ENCODE measurements around the gene ACTR2.
"Not testable (repeated sequence)": the region's sequence is repeated elsewhere in the genome, so short reads cannot be mapped to it uniquely, and the experiment has no call there.

ACTR2 gene

GRCh38 chr2:65199891-65200290 lies 27.7 kb upstream of the ACTR2 start:
- no peak for DNase-seq (ENCODE audit: insufficient read length, low spot score)
- TF ChIP-seq POLR2A (IDR thresholded peaks at IDR 0.05; ENCODE audit: low read depth, low read length) (no peak), SPI1 (IDR thresholded peaks at IDR 0.05; ENCODE audit: low read depth, low read length) (no peak), TAF1 (IDR thresholded peaks at IDR 0.05; ENCODE audit: low read depth, low read length) (no peak), POLR2AphosphoS5 (IDR thresholded peaks at IDR 0.05; ENCODE audit: low read depth, low read length) (no peak), PAX5 (IDR thresholded peaks at IDR 0.05; ENCODE audit: insufficient read depth, low read length, severe bottlenecking) (no peak), POU2F2 (IDR thresholded peaks at IDR 0.05; ENCODE audit: low read depth, low read length) (no peak)
- no peak for FAIRE-seq

- DNase-seq (ENCODE audit: insufficient read length, low spot score) (no peak), FAIRE-seq (no peak)
- TF ChIP-seq PAX5 (IDR thresholded peaks at IDR 0.05; ENCODE audit: insufficient read depth, low read length, severe bottlenecking) (no peak), POLR2A (IDR thresholded peaks at IDR 0.05; ENCODE audit: low read depth, low read length) (no peak), POU2F2 (IDR thresholded peaks at IDR 0.05; ENCODE audit: low read depth, low read length) (no peak), POLR2AphosphoS5 (IDR thresholded peaks at IDR 0.05; ENCODE audit: low read depth, low read length) (no peak), TAF1 (IDR thresholded peaks at IDR 0.05; ENCODE audit: low read depth, low read length) (no peak), SPI1 (IDR thresholded peaks at IDR 0.05; ENCODE audit: low read depth, low read length) (no peak)
Observed at GRCh38 chr2:65204461-65205210, 23.0 kb upstream of the ACTR2 start.

GRCh38 chr2:65212115-65212514 lies 15.5 kb upstream of the ACTR2 start:
- TF ChIP-seq POLR2AphosphoS5 (IDR thresholded peaks at IDR 0.05; ENCODE audit: low read depth, low read length) (no peak), TAF1 (IDR thresholded peaks at IDR 0.05; ENCODE audit: low read depth, low read length) (no peak), POLR2A (IDR thresholded peaks at IDR 0.05; ENCODE audit: low read depth, low read length) (no peak), POU2F2 (IDR thresholded peaks at IDR 0.05; ENCODE audit: low read depth, low read length) (no peak), SPI1 (IDR thresholded peaks at IDR 0.05; ENCODE audit: low read depth, low read length) (no peak), PAX5 (IDR thresholded peaks at IDR 0.05; ENCODE audit: insufficient read depth, low read length, severe bottlenecking) (no peak)
- DNase-seq (ENCODE audit: insufficient read length, low spot score) (no peak), FAIRE-seq (no peak)

GRCh38 chr2:65212619-65213018 lies 15.0 kb upstream of the ACTR2 start:
- TF ChIP-seq POLR2AphosphoS5 (IDR thresholded peaks at IDR 0.05; ENCODE audit: low read depth, low read length): no peak
- no peak for TF ChIP-seq PAX5 (IDR thresholded peaks at IDR 0.05; ENCODE audit: insufficient read depth, low read length, severe bottlenecking)
- TF ChIP-seq SPI1 (IDR thresholded peaks at IDR 0.05; ENCODE audit: low read depth, low read length): no peak
- TF ChIP-seq POLR2A (IDR thresholded peaks at IDR 0.05; ENCODE audit: low read depth, low read length): no peak
- TF ChIP-seq TAF1 (IDR thresholded peaks at IDR 0.05; ENCODE audit: low read depth, low read length): no peak
- TF ChIP-seq POU2F2 (IDR thresholded peaks at IDR 0.05; ENCODE audit: low read depth, low read length): no peak
- DNase-seq (ENCODE audit: insufficient read length, low spot score): no peak
- no peak for FAIRE-seq

- FAIRE-seq (no peak), DNase-seq (ENCODE audit: insufficient read length, low spot score) (no peak)
- no peak for TF ChIP-seq POU2F2 (IDR thresholded peaks at IDR 0.05; ENCODE audit: low read depth, low read length)
- no peak for TF ChIP-seq SPI1 (IDR thresholded peaks at IDR 0.05; ENCODE audit: low read depth, low read length)
- no peak for TF ChIP-seq TAF1 (IDR thresholded peaks at IDR 0.05; ENCODE audit: low read depth, low read length)
- no peak for TF ChIP-seq POLR2AphosphoS5 (IDR thresholded peaks at IDR 0.05; ENCODE audit: low read depth, low read length)
- no peak for TF ChIP-seq PAX5 (IDR thresholded peaks at IDR 0.05; ENCODE audit: insufficient read depth, low read length, severe bottlenecking)
- no peak for TF ChIP-seq POLR2A (IDR thresholded peaks at IDR 0.05; ENCODE audit: low read depth, low read length)
Observed at GRCh38 chr2:65213035-65213434, 14.6 kb upstream of the ACTR2 start.

GRCh38 chr2:65214361-65214760 lies 13.3 kb upstream of the ACTR2 start:
- DNase-seq (ENCODE audit: insufficient read length, low spot score): no peak
- no peak for FAIRE-seq
- TF ChIP-seq PAX5 (IDR thresholded peaks at IDR 0.05; ENCODE audit: insufficient read depth, low read length, severe bottlenecking): no peak
- no peak for TF ChIP-seq SPI1 (IDR thresholded peaks at IDR 0.05; ENCODE audit: low read depth, low read length)
- no peak for TF ChIP-seq POU2F2 (IDR thresholded peaks at IDR 0.05; ENCODE audit: low read depth, low read length)
- no peak for TF ChIP-seq POLR2AphosphoS5 (IDR thresholded peaks at IDR 0.05; ENCODE audit: low read depth, low read length)
- TF ChIP-seq POLR2A (IDR thresholded peaks at IDR 0.05; ENCODE audit: low read depth, low read length): no peak
- no peak for TF ChIP-seq TAF1 (IDR thresholded peaks at IDR 0.05; ENCODE audit: low read depth, low read length)

- DNase-seq (ENCODE audit: insufficient read length, low spot score) (no peak), FAIRE-seq (no peak)
- TF ChIP-seq POLR2AphosphoS5 (IDR thresholded peaks at IDR 0.05; ENCODE audit: low read depth, low read length) (no peak), TAF1 (IDR thresholded peaks at IDR 0.05; ENCODE audit: low read depth, low read length) (no peak), SPI1 (IDR thresholded peaks at IDR 0.05; ENCODE audit: low read depth, low read length) (no peak), PAX5 (IDR thresholded peaks at IDR 0.05; ENCODE audit: insufficient read depth, low read length, severe bottlenecking) (no peak), POU2F2 (IDR thresholded peaks at IDR 0.05; ENCODE audit: low read depth, low read length) (no peak), POLR2A (IDR thresholded peaks at IDR 0.05; ENCODE audit: low read depth, low read length) (no peak)
Observed at GRCh38 chr2:65214843-65215242, 12.8 kb upstream of the ACTR2 start.

GRCh38 chr2:65215946-65216345 lies 11.7 kb upstream of the ACTR2 start:
- no peak for FAIRE-seq
- no peak for TF ChIP-seq SPI1 (IDR thresholded peaks at IDR 0.05; ENCODE audit: low read depth, low read length)
- no peak for TF ChIP-seq PAX5 (IDR thresholded peaks at IDR 0.05; ENCODE audit: insufficient read depth, low read length, severe bottlenecking)
- no peak for TF ChIP-seq POU2F2 (IDR thresholded peaks at IDR 0.05; ENCODE audit: low read depth, low read length)
- TF ChIP-seq TAF1 (IDR thresholded peaks at IDR 0.05; ENCODE audit: low read depth, low read length): no peak
- TF ChIP-seq POLR2A (IDR thresholded peaks at IDR 0.05; ENCODE audit: low read depth, low read length): no peak
- no peak for TF ChIP-seq POLR2AphosphoS5 (IDR thresholded peaks at IDR 0.05; ENCODE audit: low read depth, low read length)
- no peak for DNase-seq (ENCODE audit: insufficient read length, low spot score)

- FAIRE-seq (no peak), DNase-seq (ENCODE audit: insufficient read length, low spot score) (no peak)
- TF ChIP-seq SPI1 (IDR thresholded peaks at IDR 0.05; ENCODE audit: low read depth, low read length) (no peak), POU2F2 (IDR thresholded peaks at IDR 0.05; ENCODE audit: low read depth, low read length) (no peak)
Observed at GRCh38 chr2:65220432-65221131, 7.0 kb upstream of the ACTR2 start.

GRCh38 chr2:65221275-65221674 lies 6.4 kb upstream of the ACTR2 start:
- DNase-seq (ENCODE audit: insufficient read length, low spot score); FAIRE-seq: not testable (repeated sequence)

Measured in GM12891 (cell line).